Muscle of back (tissue), 11 donors: Measurements from ENCODE around the gene MAPK9. TPM values are rescaled to one million over a fixed set of nuclear protein-coding genes. Genes with fewer than 3 reads are reported as not detected.
A peak's percentile ranks its signal among the peaks of the same experiment; 100 is the strongest.
"Not testable (repeated sequence)": the region's sequence is repeated elsewhere in the genome, so short reads cannot be mapped to it uniquely, and the experiment has no call there.

ENCODE experiments used
- DNase-seq, 3 donors: peaks; one replicate each; pipeline versions ENCODE4 v3.0.0 to v3.0.0-alpha.2; 2013
- polyA plus RNA-seq, 10 donors: library from polyadenylated mRNA; unstranded; fragments of 120-200 nt; gene quantifications; one replicate each; pipeline ENCODE4 v1.2.1, GENCODE V29; 2013; ENCODE audit not compliant: insufficient read length in 10 of 10

The MAPK9 gene
- polyA plus RNA-seq, 10 donors, result 24.3 to 36.8 (median 31.1) TPM

DNA sequence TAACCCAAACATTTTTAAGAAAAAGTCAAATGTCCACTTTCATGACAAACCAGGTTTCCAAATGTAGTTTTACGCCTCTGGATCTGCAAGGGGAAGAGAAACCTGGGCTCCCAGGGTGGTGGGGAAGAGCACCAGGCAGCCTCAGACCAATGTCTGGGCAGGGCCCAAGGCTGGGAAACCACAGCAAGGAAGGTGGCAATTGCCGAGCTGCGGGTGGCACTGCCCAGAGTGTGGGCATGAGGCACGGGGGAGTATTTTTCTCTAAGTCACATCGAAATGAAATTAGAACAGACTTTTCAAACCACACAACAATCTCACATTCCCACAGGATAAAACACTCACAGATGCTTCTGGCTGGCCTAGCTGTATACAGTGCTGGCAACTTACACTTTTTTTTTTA is 50.3 kb downstream of the MAPK9 start:
- no peak for DNase-seq

DNA sequence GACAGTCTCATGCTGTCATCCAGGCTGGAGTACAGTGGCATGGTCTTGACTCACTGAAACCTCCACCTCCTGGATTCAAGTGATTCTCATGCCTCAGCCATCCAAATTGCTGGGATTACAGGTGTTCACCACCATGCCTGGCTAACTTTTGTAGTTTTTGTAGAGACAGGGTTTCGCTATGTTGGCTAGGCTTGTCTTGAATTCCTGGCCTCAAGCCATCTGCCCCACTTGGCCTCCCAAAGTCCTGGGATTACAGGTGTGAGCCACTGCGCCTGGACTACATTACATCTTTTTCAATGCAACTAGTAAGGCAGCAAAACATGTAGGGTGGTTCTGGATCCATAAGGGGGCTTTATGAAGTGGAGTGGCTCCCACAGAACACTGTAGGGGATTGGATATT is 53.3 kb downstream of the MAPK9 start:
- DNase-seq, result no peak

GRCh38 chr5:180235846-180236245 is 56.0 kb downstream of the MAPK9 start:
- DNase-seq, result no peak

GRCh38 chr5:180235077-180235476 is 56.8 kb downstream of the MAPK9 start:
- DNase-seq, result no peak

GRCh38 chr5:180234271-180234670 is 57.6 kb downstream of the MAPK9 start:
- DNase-seq, result no peak

GRCh38 chr5:180233729-180234128 is 58.2 kb downstream of the MAPK9 start:
- DNase-seq, result no peak

- no peak for DNase-seq
These were observed 61.9 kb downstream of the MAPK9 start for GRCh38 chr5:180230017-180230416.

DNA sequence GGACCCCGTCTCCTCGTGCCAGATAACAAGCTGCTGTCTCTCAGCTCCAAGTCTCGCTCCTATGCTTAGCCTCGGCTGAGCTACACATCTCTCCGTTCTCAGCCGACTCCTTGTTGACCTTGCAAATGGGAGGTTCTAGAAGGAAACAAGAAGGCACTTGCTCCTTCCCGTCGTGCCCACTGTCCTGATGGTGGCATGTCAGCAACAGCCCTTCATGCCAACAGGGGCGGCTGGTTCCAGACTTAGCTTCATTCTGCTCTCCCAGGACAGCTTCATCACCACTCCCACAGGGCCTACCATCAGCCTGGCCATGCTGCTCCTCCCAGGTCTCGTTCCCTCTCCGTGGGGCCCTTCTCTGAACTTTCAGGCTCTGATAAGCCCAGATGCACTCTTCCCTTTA is 69.8 kb downstream of the MAPK9 start:
- no peak for DNase-seq

- DNase-seq, result no peak
These were observed 74.1 kb downstream of the MAPK9 start for GRCh38 chr5:180217797-180218196.

DNA sequence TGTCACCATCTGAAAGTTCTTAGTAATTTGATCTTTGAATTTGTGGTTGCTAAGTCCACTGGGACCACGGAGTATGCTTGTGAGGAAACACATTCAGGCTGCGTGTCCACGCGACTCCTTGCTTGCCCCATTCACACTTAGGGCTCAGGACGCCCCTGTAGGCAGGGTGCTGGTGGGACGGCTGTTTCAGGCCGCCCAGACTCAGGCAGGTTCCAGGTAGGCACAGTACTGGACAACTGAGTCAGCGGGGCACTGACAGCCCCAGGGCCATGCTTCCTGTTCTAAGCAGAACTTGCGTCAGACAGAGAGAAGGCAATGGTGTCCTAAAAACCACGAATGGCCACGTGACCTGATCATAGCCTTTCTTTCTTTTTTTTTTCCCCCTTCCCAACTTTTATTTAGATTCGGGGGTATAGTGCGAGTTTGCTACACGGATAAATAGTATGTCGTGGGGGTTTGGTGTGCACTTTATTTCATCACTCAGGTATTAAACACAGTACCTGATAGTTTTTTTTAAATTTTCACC is 75.2 kb downstream of the MAPK9 start:
- DNase-seq, result no peak

GRCh38 chr5:180215783-180216630 is 75.9 kb downstream of the MAPK9 start:
- no peak for DNase-seq

DNA sequence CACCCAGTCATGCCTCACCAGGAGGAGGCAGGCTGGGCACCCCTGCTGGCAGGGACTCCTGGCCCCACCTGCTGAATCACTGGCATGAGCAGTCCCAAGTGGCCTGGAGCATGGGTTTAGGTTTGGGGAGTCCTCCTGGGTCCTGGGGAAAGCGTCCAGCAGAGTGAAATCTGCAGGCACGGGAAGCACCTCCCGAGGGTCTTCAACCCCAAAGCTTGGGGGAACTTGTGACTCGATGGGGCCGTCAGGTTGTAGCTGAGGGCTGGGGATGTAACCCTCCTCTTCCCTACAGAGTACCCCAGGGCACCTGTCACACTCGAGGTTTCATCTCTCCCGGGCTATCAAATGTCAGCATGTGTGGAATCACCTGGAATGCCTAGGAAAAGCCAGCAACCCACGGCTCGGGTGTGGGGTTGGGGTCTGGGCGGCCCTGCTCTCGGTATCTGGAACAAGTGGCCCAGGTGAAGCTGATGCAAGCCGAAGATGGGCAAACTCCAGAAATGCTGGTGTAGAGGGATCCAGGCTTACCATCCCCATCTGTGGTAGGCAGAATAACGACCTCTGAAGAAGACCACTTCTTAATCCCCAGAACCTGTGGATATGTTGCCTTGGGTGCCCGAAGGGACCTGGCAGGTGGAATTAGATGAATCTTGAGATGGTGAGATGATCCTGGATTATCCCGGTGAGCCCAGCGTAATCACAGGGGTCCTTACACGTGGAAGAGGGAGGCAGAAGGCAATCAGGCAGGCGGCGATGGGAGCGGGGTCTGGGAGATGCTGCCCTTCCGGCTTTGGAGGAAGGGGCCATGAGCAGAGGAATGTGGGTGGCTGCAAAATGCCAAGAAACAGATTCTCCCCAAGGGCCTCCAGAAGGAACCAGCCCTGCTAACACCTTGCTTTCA is 76.8 kb downstream of the MAPK9 start:
- no peak for DNase-seq

GRCh38 chr5:180213657-180214207 is 78.2 kb downstream of the MAPK9 start:
- DNase-seq, result no peak

- DNase-seq, result no peak
These were observed 78.7 kb downstream of the MAPK9 start for GRCh38 chr5:180213256-180213600.

DNA sequence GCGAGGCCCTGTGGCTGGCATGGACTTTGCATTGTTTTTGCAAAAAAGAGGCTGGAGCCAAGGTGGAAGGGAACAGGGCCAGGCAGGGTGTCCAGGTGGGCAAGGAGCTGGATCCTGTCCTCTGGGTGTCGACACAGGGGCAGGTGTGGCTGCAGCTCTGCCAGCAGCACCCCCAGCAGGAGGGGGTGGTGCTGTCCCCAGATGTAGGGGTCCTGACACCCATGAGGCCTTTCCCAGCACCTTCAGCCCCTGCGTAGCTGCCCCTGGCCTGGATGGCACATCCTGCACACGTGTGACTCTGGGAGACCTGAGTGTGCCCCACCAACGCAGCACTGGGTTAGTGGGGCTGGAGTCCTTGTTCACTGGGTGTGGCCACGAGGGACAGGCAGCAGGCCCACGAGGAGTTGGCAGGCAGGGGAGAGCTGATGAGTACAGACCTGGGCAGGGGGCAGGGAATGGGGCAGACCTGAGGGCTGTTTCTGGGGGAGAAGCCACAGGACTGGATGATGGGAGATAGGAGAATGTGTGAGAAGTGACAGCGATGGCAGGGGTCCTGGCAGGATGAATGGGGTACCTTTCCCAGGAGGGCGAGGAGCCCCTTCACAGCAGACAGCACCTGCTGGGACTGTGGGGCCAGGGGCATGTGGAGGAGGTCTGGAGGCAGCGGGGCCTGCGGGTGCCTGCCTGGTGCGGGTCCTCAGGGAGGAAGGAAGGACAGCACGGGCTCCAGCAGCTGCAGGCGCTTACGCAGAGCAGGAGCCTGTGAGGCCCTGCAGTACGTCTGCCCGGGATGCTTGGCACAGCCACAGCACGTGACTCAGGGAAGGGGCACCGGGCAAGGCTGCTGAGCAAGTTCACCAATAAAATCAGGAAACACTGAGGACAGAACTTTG is 79.3 kb downstream of the MAPK9 start:
- DNase-seq, result no peak

GRCh38 chr5:180211761-180212035 is 80.2 kb downstream of the MAPK9 start:
- DNase-seq, result no peak

GRCh38 chr5:180210961-180211760 is 80.7 kb downstream of the MAPK9 start:
- no peak for DNase-seq

DNA sequence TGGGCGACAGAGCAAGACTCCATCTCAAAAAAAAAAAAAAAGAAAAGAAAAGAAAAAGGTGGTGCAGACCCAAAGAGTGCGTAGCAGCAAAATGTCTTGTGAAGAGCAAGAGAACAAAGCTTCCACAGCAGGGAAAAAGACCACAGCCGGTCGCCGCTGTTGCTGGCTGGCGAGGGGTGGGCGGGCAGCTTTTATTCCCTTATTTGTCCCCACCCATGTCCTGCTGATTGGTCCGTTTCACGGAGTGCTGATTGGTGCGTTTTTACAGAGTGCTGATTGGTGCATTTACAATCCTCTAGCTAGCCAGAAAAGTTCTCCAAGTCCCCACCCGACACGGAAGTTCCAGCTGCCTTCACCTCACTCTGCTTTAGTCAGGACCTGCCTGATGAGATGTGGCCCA is 81.8 kb downstream of the MAPK9 start:
- not testable (repeated sequence) for DNase-seq

DNA sequence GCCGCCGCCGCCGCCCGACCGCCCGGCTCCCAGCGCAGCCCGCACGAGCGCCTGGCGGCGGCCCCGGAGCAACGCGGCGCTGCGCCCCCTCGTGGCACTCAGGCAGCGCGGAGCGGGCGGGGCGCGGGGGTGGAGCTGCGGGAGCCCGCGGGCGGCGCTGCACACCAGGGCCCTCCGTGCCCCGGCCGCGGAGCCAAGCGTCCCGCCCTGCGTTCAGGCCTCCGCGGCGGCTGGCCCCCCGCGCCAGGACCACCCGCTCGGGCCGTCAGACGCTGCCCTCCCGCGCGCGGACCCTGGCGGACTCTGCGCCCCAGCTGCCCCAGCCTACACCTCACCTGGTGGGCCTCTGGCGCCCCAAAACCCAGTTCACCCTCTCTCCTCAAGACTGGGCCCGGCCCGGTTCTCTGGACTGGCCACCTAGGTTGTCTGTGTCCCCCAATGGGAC is 82.7 kb downstream of the MAPK9 start, which contains the start of gene RASGEF1C:
Gene RASGEF1C (minus strand): TSS at position 75 of the 445 bp plus-strand sequence. CDS start 71,159 bp downstream, outside the sequence.
- DNase-seq, result peak; percentile 51 to 84 (median 81)

GRCh38 chr5:180208435-180209081 is 83.3 kb downstream of the MAPK9 start:
- DNase-seq, result peak in 1 of 3 donors; percentile 36
